Pancreas (tissue), 10 donors: ENCODE data around the gene TBC1D25. TPM values are rescaled to one million over a fixed set of nuclear protein-coding genes. Genes with fewer than 3 reads are reported as not detected.

Source experiments
- ATAC-seq, 4 donors: fragments of 200-7000 bp; cut with Tn5 transposase; one replicate each; pipeline versions ENCODE4 v1.8.0 to v1.9.1; 2020; ENCODE audit warnings: mild to moderate bottlenecking in 4 of 4, moderate library complexity in 4 of 4
- DNase-seq, 6 donors: peaks; one replicate each; pipeline ENCODE4 v3.0.0-alpha.2; 2020
- FAIRE-seq: peaks from 2 replicates; lab custom pipeline; 2012; peaks lifted over from hg19 to GRCh38; lab: Jason Lieb, UNC
- H3K27ac ChIP-seq, 4 donors: fragments of 200-600 bp; sonication (generic); 1 replicate in 3 of 4; 2 replicates in 1 of 4; pipeline versions ENCODE4 v1.5.0 to v1.8.0; 2020
- H3K27me3 ChIP-seq, 4 donors: fragments of 200-600 bp; one replicate each; pipeline ENCODE4 v1.8.0; 2021
- H3K36me3 ChIP-seq, 3 donors: fragments of 200-600 bp; sonication (generic) in 1 of 3; one replicate each; pipeline versions ENCODE4 v1.5.0 to v1.8.0; 2020 to 2021
- H3K4me1 ChIP-seq, 3 donors: fragments of 200-600 bp; one replicate each; pipeline ENCODE4 v1.8.0; 2021
- H3K4me3 ChIP-seq, 4 donors: fragments of 200-600 bp; sonication (generic) in 2 of 4; one replicate each; pipeline versions ENCODE4 v1.5.0 to v1.8.0; 2020 to 2021
- H3K9me3 ChIP-seq, 4 donors: fragments of 200-600 bp; one replicate each; pipeline ENCODE4 v1.8.0; 2021
- CTCF ChIP-seq, 4 donors: fragments of 200-600 bp; sonication (generic) in 3 of 4; IDR thresholded peaks; one replicate each; pipeline versions ENCODE4 v1.5.0 to v1.8.0; 2021; ENCODE audit warnings: antibody characterized with exemption in 4 of 4
- WGBS, 2 donors: extraction: QIAGEN DNeasy Blood & Tissue Kit; methylation state at CpG; one replicate each; pipeline ENCODE4 v1.1.7; 2013; 5-methylcytosine and 5-hydroxymethylcytosine counted together
- intact Hi-C, 3 donors: fragments of 100-400 bp; cut with DNase I; formaldehyde crosslinking; loops; one replicate each; pipeline versions ENCODE4 v1.11.1 to v1.14.2; 2022
- polyA plus RNA-seq, 2 donors: library from polyadenylated mRNA; stranded (reverse); fragments of 200-250 nt; gene quantifications; one replicate each; pipeline ENCODE4 v1.2.3, GENCODE V29; 2013
- total RNA-seq, 6 donors: library from RNA; stranded (reverse); fragmentation: NEBNext Ultra II Directional in 4 of 6; extraction: Animal tissue kit (Norgen Biotek cat#: 25700) in 4 of 6; gene quantifications; one replicate each; pipeline versions ENCODE4 v1.2.1 to v1.2.4, GENCODE V29; 2021 to 2023
- donor health status: healthy with polysubstance abuse.
- donor health status: DM: no; HTN: no; CAD: no; lungs with moderate emphysema.
- donor health status: DM: no; HTN: no; CAD: no.
- donor health status: control.
- donor health status: control.
- donor health status: Bipolar disorder and iron deficiency.
- donor health status: DM: yes; HTN: yes; CAD: no.
- donor health status: DM: no; HTN: no; CAD: no.
- donor health status: DM: no; HTN: no; CAD: no.
- donor health status: DM: yes; HTN: yes; CAD: no.

The TBC1D25 gene
- total and polyA plus RNA-seq, 8 donors, result 4.4 to 9.9 (median 5.5) TPM

GRCh38 chrX:48575642-48576041 is 36.1 kb downstream of the TBC1D25 start:
- intact Hi-C loops, result no loop called here
- Histone ChIP-seq H3K4me3 (peak overlapping the region; percentile 41 to 60 (median 56)), H3K4me1 (peaks cover 0 to 13% (median 0%) of the 10 kb centered on the region in 3 donors), H3K9me3 (no peaks in the 10 kb centered on the region), H3K27ac (no peak overlapping the region), H3K36me3 (peaks cover 0 to 22% (median 10%) of the 10 kb centered on the region in 3 donors), H3K27me3 (no peaks in the 10 kb centered on the region)
- ATAC-seq (no peak), FAIRE-seq (no peak), DNase-seq (no peak)
- no peak for TF ChIP-seq CTCF (IDR thresholded peaks at IDR 0.05)
- WGBS, 2 donors, result 43 to 59% methylated on average over 13 of the region's 13 CpGs

GRCh38 chrX:48576108-48576507 is 36.6 kb downstream of the TBC1D25 start:
- no peak for TF ChIP-seq CTCF (IDR thresholded peaks at IDR 0.05)
- FAIRE-seq, result no peak
- no peak overlapping the region for H3K27ac ChIP-seq
- H3K27me3 ChIP-seq, result no peaks in the 10 kb centered on the region
- no peak for DNase-seq
- H3K9me3 ChIP-seq, result no peaks in the 10 kb centered on the region
- intact Hi-C loops, result no loop called here
- H3K4me3 ChIP-seq, result peak overlapping the region in 3 of 4 donors; percentile 52 to 60 (median 59)
- H3K4me1 ChIP-seq, result peaks cover 0 to 13% (median 0%) of the 10 kb centered on the region in 3 donors
- ATAC-seq, result no peak
- H3K36me3 ChIP-seq, result peaks cover 0 to 22% (median 10%) of the 10 kb centered on the region in 3 donors
- WGBS, 2 donors, result 29 to 49% methylated on average over 6 of the region's 6 CpGs

- FAIRE-seq, result no peak
- WGBS, 2 donors, result 63 to 84% methylated on average over 2 of the region's 2 CpGs
- no peaks in the 10 kb centered on the region for H3K9me3 ChIP-seq
- intact Hi-C loops, result no loop called here
- no peak for DNase-seq
- H3K4me1 ChIP-seq, result peaks cover 0 to 13% (median 0%) of the 10 kb centered on the region in 3 donors
- no peak for ATAC-seq
- no peak for TF ChIP-seq CTCF (IDR thresholded peaks at IDR 0.05)
- no peaks in the 10 kb centered on the region for H3K27me3 ChIP-seq
- H3K4me3 ChIP-seq, result no peak overlapping the region
- H3K27ac ChIP-seq, result no peak overlapping the region
- peaks cover 0 to 22% (median 10%) of the 10 kb centered on the region in 3 donors for H3K36me3 ChIP-seq
These were observed 39.2 kb downstream of the TBC1D25 start for GRCh38 chrX:48578661-48579128.

- Histone ChIP-seq H3K27ac (no peak overlapping the region), H3K4me1 (peaks cover 0 to 13% (median 0%) of the 10 kb centered on the region in 3 donors), H3K4me3 (no peak overlapping the region), H3K9me3 (no peaks in the 10 kb centered on the region), H3K36me3 (peaks cover 0 to 22% (median 10%) of the 10 kb centered on the region in 3 donors), H3K27me3 (no peaks in the 10 kb centered on the region)
- TF ChIP-seq CTCF (IDR thresholded peaks at IDR 0.05), result no peak
- whole genome bisulfite sequencing, 2 donors, result 88 to 91% methylated on average over 3 of the region's 3 CpGs
- intact Hi-C loops, result no loop called here
- no peak for ATAC-seq
- DNase-seq, result no peak
- no peak for FAIRE-seq
These were observed 39.7 kb downstream of the TBC1D25 start for GRCh38 chrX:48579259-48579658.

- no peak overlapping the region for H3K4me3 ChIP-seq
- TF ChIP-seq CTCF (IDR thresholded peaks at IDR 0.05), result no peak
- H3K27ac ChIP-seq, result no peak overlapping the region
- H3K36me3 ChIP-seq, result peaks cover 0 to 18% (median 6%) of the 10 kb centered on the region in 3 donors
- FAIRE-seq, result no peak
- no peaks in the 10 kb centered on the region for H3K27me3 ChIP-seq
- DNase-seq, result no peak
- 80 to 100% methylated on average over 1 of the region's 1 CpG for WGBS, 2 donors
- intact Hi-C loops, result no loop called here
- H3K4me1 ChIP-seq, result peaks cover 0 to 12% (median 0%) of the 10 kb centered on the region in 3 donors
- H3K9me3 ChIP-seq, result no peaks in the 10 kb centered on the region
- peak in 1 of 4 donors; percentile 34 for ATAC-seq
These were observed 41.1 kb downstream of the TBC1D25 start for GRCh38 chrX:48580662-48581061.
